Endothelial cell (in vitro differentiated cells): ENCODE data around the gene MYL3. TPM values are rescaled to one million over a fixed set of nuclear protein-coding genes. Genes with fewer than 3 reads are reported as not detected.

Experiments
- DNase-seq: peaks from one replicate; pipeline ENCODE4 v3.0.0; 2021; ENCODE audit warnings: low spot score
- H3K27ac Mint-ChIP-seq: one replicate; pipeline ENCODE4 v1.8.0; 2021; ENCODE audit warnings: mixed read lengths, inconsistent platforms; ENCODE audit not compliant: unreplicated experiment
- H3K27me3 Mint-ChIP-seq: one replicate; pipeline ENCODE4 v1.8.0; 2021; ENCODE audit warnings: mild to moderate bottlenecking, moderate library complexity, mixed read lengths, inconsistent platforms; ENCODE audit not compliant: unreplicated experiment
- H3K36me3 Mint-ChIP-seq: one replicate; pipeline ENCODE4 v1.8.0; 2021; ENCODE audit warnings: mild to moderate bottlenecking, low read depth, mixed read lengths, inconsistent platforms; ENCODE audit not compliant: unreplicated experiment
- H3K4me1 Mint-ChIP-seq: one replicate; pipeline ENCODE4 v1.8.0; 2021; ENCODE audit warnings: mild to moderate bottlenecking, mixed read lengths, inconsistent platforms; ENCODE audit not compliant: unreplicated experiment
- H3K4me3 Mint-ChIP-seq: one replicate; pipeline ENCODE4 v1.8.0; 2021; ENCODE audit warnings: mild to moderate bottlenecking, mixed read lengths, inconsistent platforms; ENCODE audit not compliant: unreplicated experiment
- H3K9me3 Mint-ChIP-seq: one replicate; pipeline ENCODE4 v1.8.0; 2021; ENCODE audit warnings: mixed read lengths, inconsistent platforms; ENCODE audit not compliant: unreplicated experiment
- CTCF ChIP-seq: fragments of 200-600 bp; sonication (generic); IDR thresholded peaks from one replicate; pipeline ENCODE4 v1.5.0; 2021; ENCODE audit warnings: antibody characterized with exemption; ENCODE audit not compliant: unreplicated experiment
- total RNA-seq: library from RNA; stranded (reverse); fragmentation: NEBNext Ultra II Directional; extraction: Animal tissue kit (Norgen Biotek cat#: 25700); gene quantifications from one replicate; pipeline ENCODE4 v1.2.1, GENCODE V29; 2021; ENCODE audit not compliant: unreplicated experiment

MYL3 gene
- total RNA-seq, 1 donor from 2014 or later, result not detected

GRCh38 chr3:46884427-46884826 is 21.2 kb upstream of the MYL3 start:
- Mint-ChIP-seq H3K36me3 (no peaks in the 10 kb centered on the region), H3K4me1 (peaks cover 9% of the 10 kb centered on the region), H3K27me3 (peaks cover 22% of the 10 kb centered on the region), H3K4me3 (peak overlapping the region; percentile 53), H3K9me3 (no peaks in the 10 kb centered on the region), H3K27ac (no peak overlapping the region)
- no peak for DNase-seq
- TF ChIP-seq CTCF, result no peak

GRCh38 chr3:46883830-46884185 is 20.6 kb upstream of the MYL3 start:
- H3K27me3 Mint-ChIP-seq, result peaks cover 22% of the 10 kb centered on the region
- DNase-seq, result no peak
- peaks cover 9% of the 10 kb centered on the region for H3K4me1 Mint-ChIP-seq
- no peaks in the 10 kb centered on the region for H3K9me3 Mint-ChIP-seq
- H3K36me3 Mint-ChIP-seq, result no peaks in the 10 kb centered on the region
- no peak for TF ChIP-seq CTCF
- H3K4me3 Mint-ChIP-seq, result peak overlapping the region; percentile 65
- no peak overlapping the region for H3K27ac Mint-ChIP-seq

GRCh38 chr3:46883054-46883829 is 20.0 kb upstream of the MYL3 start:
- H3K27ac Mint-ChIP-seq, result no peak overlapping the region
- H3K27me3 Mint-ChIP-seq, result peaks cover 19% of the 10 kb centered on the region
- DNase-seq, result peak; percentile 25

GRCh38 chr3:46882377-46883053 is 19.3 kb upstream of the MYL3 start:
- Mint-ChIP-seq H3K27me3 (peaks cover 18% of the 10 kb centered on the region), H3K36me3 (no peaks in the 10 kb centered on the region), H3K4me3 (peak overlapping the region; percentile 65), H3K9me3 (no peaks in the 10 kb centered on the region), H3K27ac (no peak overlapping the region), H3K4me1 (peaks cover 9% of the 10 kb centered on the region)
- peak; percentile 37 for DNase-seq
- TF ChIP-seq CTCF, result no peak

More at GRCh38 chr3:46883054-46883829, 20.0 kb upstream of the MYL3 start:
- peaks cover 9% of the 10 kb centered on the region for H3K4me1 Mint-ChIP-seq
- no peak for TF ChIP-seq CTCF
- peak overlapping the region; percentile 65 for H3K4me3 Mint-ChIP-seq
- no peaks in the 10 kb centered on the region for H3K9me3 Mint-ChIP-seq
- no peaks in the 10 kb centered on the region for H3K36me3 Mint-ChIP-seq
